ENCODE data around the gene PPARG. TPM values are rescaled to one million over a fixed set of nuclear protein-coding genes. Genes with fewer than 3 reads are reported as not detected.

The PPARG gene
- total and polyA plus RNA-seq, 4 donors = 5.2 to 15.7 (median 7.0) TPM

- TF ChIP-seq NR2F2 (IDR thresholded peaks at IDR 0.05) = no peak
- TF ChIP-seq CTCF (IDR thresholded peaks at IDR 0.05; ENCODE audit: low read depth, low read length, missing input control) = no peak
- no peak for TF ChIP-seq FOXA2 (IDR thresholded peaks at IDR 0.05)
- no peak for TF ChIP-seq HNF4A (conservative IDR thresholded peaks at IDR 0.05)
- TF ChIP-seq EGR1 (IDR thresholded peaks at IDR 0.05; ENCODE audit: low read depth in 2 of 2) = no peak
- TF ChIP-seq ATF3 (IDR thresholded peaks at IDR 0.05) = no peak
- TF ChIP-seq ZBTB33 (IDR thresholded peaks at IDR 0.05) = no peak
- no peak for TF ChIP-seq GABPA (IDR thresholded peaks at IDR 0.05 in 1 of 2, conservative IDR thresholded peaks at IDR 0.05 in 1 of 2)
- no peak for TF ChIP-seq MAX (IDR thresholded peaks at IDR 0.05)
- TF ChIP-seq RXRA (IDR thresholded peaks at IDR 0.05) = no peak
- TF ChIP-seq SP1 (IDR thresholded peaks at IDR 0.05) = no peak
- no peak for TF ChIP-seq FOXA1 (IDR thresholded peaks at IDR 0.05)
- TF ChIP-seq HNF4G (IDR thresholded peaks at IDR 0.05) = no peak
- 81% methylated on average over 8 of the region's 8 CpGs for WGBS
- Histone ChIP-seq H3K36me3 (ENCODE audit: control insufficient read depth in 4 of 4, insufficient read depth in 3 of 4, low read depth in 1 of 4, low read length in 3 of 4) (no peaks in the 10 kb centered on the region), H3K27me3 (ENCODE audit: control insufficient read depth in 4 of 4, insufficient read depth in 4 of 4, low read length in 3 of 4) (no peaks in the 10 kb centered on the region), H3K27ac (ENCODE audit: low read depth in 1 of 2, low read length in 2 of 2) (no peak overlapping the region), H3K9ac (ENCODE audit: low read depth in 1 of 2, low read length in 2 of 2) (no peak overlapping the region), H3K4me3 (ENCODE audit: low read depth in 1 of 3, low read length in 3 of 3) (no peak overlapping the region), H3K4me1 (ENCODE audit: control insufficient read depth in 4 of 4, insufficient read depth in 4 of 4, low read length in 3 of 4) (peaks cover 0 to 19% (median 14%) of the 10 kb centered on the region in 4 donors), H3K9me3 (ENCODE audit: control insufficient read depth in 4 of 4, low read length in 3 of 4) (no peaks in the 10 kb centered on the region)
- DNase-seq (ENCODE audit: low spot score) = no peak
These were observed 103.4 kb downstream of the PPARG start for GRCh38 chr3:12392101-12392878.

- no peak overlapping the region for H3K27ac ChIP-seq (ENCODE audit: low read depth in 1 of 2, low read length in 2 of 2)
- no peak overlapping the region for H3K9ac ChIP-seq (ENCODE audit: low read depth in 1 of 2, low read length in 2 of 2)
- DNase-seq (ENCODE audit: low spot score) = no peak
- no peaks in the 10 kb centered on the region for H3K27me3 ChIP-seq (ENCODE audit: control insufficient read depth in 4 of 4, insufficient read depth in 4 of 4, low read length in 3 of 4)
- peaks cover 0 to 14% (median 13%) of the 10 kb centered on the region in 4 donors for H3K4me1 ChIP-seq (ENCODE audit: control insufficient read depth in 4 of 4, insufficient read depth in 4 of 4, low read length in 3 of 4)
- no peaks in the 10 kb centered on the region for H3K36me3 ChIP-seq (ENCODE audit: control insufficient read depth in 4 of 4, insufficient read depth in 3 of 4, low read depth in 1 of 4, low read length in 3 of 4)
- no peaks in the 10 kb centered on the region for H3K9me3 ChIP-seq (ENCODE audit: control insufficient read depth in 4 of 4, low read length in 3 of 4)
- WGBS = 22% methylated on average over 1 of the region's 1 CpG
- no peak overlapping the region for H3K4me3 ChIP-seq (ENCODE audit: low read depth in 1 of 3, low read length in 3 of 3)
- TF ChIP-seq CTCF (IDR thresholded peaks at IDR 0.05; ENCODE audit: low read depth, low read length, missing input control) = no peak
- peak; percentile 37 for TF ChIP-seq FOXA1 (IDR thresholded peaks at IDR 0.05)
- no peak for TF ChIP-seq GABPA (IDR thresholded peaks at IDR 0.05 in 1 of 2, conservative IDR thresholded peaks at IDR 0.05 in 1 of 2)
- peak; percentile 51 to 64 for TF ChIP-seq RAD21 (IDR thresholded peaks at IDR 0.05)
- peak; percentile 22 for TF ChIP-seq YY1 (IDR thresholded peaks at IDR 0.05)
- TF ChIP-seq SP1 (IDR thresholded peaks at IDR 0.05) = peak; percentile 52
- TF ChIP-seq RXRA (IDR thresholded peaks at IDR 0.05) = peak; percentile 84 to 91
- no peak for TF ChIP-seq TAF1 (conservative IDR thresholded peaks at IDR 0.05)
- TF ChIP-seq FOXA2 (IDR thresholded peaks at IDR 0.05) = no peak
- no peak for TF ChIP-seq ZBTB33 (IDR thresholded peaks at IDR 0.05)
- TF ChIP-seq HNF4A (conservative IDR thresholded peaks at IDR 0.05) = peak; percentile 70 to 75
- peak; percentile 21 for TF ChIP-seq HNF4G (IDR thresholded peaks at IDR 0.05)
- no peak for TF ChIP-seq EGR1 (IDR thresholded peaks at IDR 0.05; ENCODE audit: low read depth in 2 of 2)
- TF ChIP-seq ATF3 (IDR thresholded peaks at IDR 0.05) = peak; percentile 94
- peak; percentile 13 for TF ChIP-seq NR2F2 (IDR thresholded peaks at IDR 0.05)
- TF ChIP-seq MAX (IDR thresholded peaks at IDR 0.05) = peak; percentile 66
These were observed 105.0 kb downstream of the PPARG start for GRCh38 chr3:12393894-12394293.
